NCI-H128 (cell line): Measurements from ENCODE around the gene AKNA.

Experiments used
- DNase-seq: peaks from one replicate; lab custom pipeline; 2025; ENCODE audit not compliant: unreplicated experiment; lab: John Stamatoyannopoulos, UW

AKNA gene

GRCh38 chr9:114287763-114288192 is 100.0 kb downstream of the AKNA start:
- no peak for DNase-seq

- no peak for DNase-seq
Measured at GRCh38 chr9:114287001-114287762, 100.6 kb downstream of the AKNA start.

- DNase-seq = no peak
Measured at GRCh38 chr9:114286146-114286679, 101.6 kb downstream of the AKNA start.

- no peak for DNase-seq
Measured at GRCh38 chr9:114285166-114285867, 102.5 kb downstream of the AKNA start.

GRCh38 chr9:114284316-114285060 is 103.3 kb downstream of the AKNA start:
- DNase-seq = no peak
